HepG2 (cell line): ENCODE data around the gene TSEN54.

ENCODE experiments used
- EZH2 ChIP-seq: conservative IDR thresholded peaks from 2 replicates; pipeline ENCODE4 v1.6.1; 2012; ENCODE audit warnings: mild to moderate bottlenecking, low read depth, low read length, moderate library complexity
- THAP7 ChIP-seq: sonication (generic); formaldehyde crosslinking; IDR thresholded peaks from 2 replicates; pipeline ENCODE4 v1.8.1; 2023; ENCODE audit warnings: mild to moderate bottlenecking, missing genetic modification reagents

- TF ChIP-seq EZH2 (no peak), THAP7 (no peak)
Measured at GRCh38 chr17:75502072-75502720, 14.1 kb upstream of the TSEN54 start.
